ENCODE results near the gene UACA. TPM values are rescaled to one million over a fixed set of nuclear protein-coding genes. Genes with fewer than 3 reads are reported as not detected.
"Not testable (repeated sequence)": the region's sequence is repeated elsewhere in the genome, so short reads cannot be mapped to it uniquely, and the experiment has no call there.

UACA gene
- total and polyA plus RNA-seq, 7 experiments from 2014 or later, result 0.14 to 2.1 (median 0.42) TPM; not detected in 1

- DNase-seq; H3K4me1 ChIP-seq (ENCODE audit: control insufficient read depth in 2 of 2, insufficient read depth in 2 of 2, low read length in 2 of 2); ATAC-seq; H3K27me3 ChIP-seq (ENCODE audit: control insufficient read depth in 2 of 2, insufficient read depth in 2 of 2, low read length in 2 of 2); POLR2A ChIA-PET; H3K9me3 ChIP-seq (ENCODE audit: control insufficient read depth in 2 of 3, low read length in 3 of 3); intact Hi-C loops (cut with micrococcal nuclease); H3K4me3 Mint-ChIP-seq; H3K4me3 ChIP-seq (ENCODE audit: low read length); H3K36me3 Mint-ChIP-seq; CTCF ChIA-PET; H3K9me3 Mint-ChIP-seq; H3K27ac Mint-ChIP-seq; H3K27ac ChIP-seq (ENCODE audit: low read depth, low read length); H3K36me3 ChIP-seq (ENCODE audit: control insufficient read depth in 2 of 3, insufficient read depth in 3 of 3, low read length in 3 of 3): not testable (repeated sequence)
- H3K4me1 Mint-ChIP-seq, result peaks cover 0 to 15% (median 5%) of the 10 kb centered on the region in 7 donors
- peaks cover 0 to 11% (median 0%) of the 10 kb centered on the region in 5 donors for H3K27me3 Mint-ChIP-seq
These were observed 100.3 kb downstream of the UACA start for GRCh38 chr15:70663069-70663468.

GRCh38 chr15:70659662-70660061 lies 103.7 kb downstream of the UACA start:
- intact Hi-C loops (cut with micrococcal nuclease), result no loop called here
- POLR2A ChIA-PET, result no interaction called here
- no peaks in the 10 kb centered on the region for H3K9me3 ChIP-seq (ENCODE audit: control insufficient read depth in 2 of 3, low read length in 3 of 3)
- H3K36me3 ChIP-seq (ENCODE audit: control insufficient read depth in 2 of 3, insufficient read depth in 3 of 3, low read length in 3 of 3), result no peaks in the 10 kb centered on the region
- Mint-ChIP-seq H3K27ac (no peak overlapping the region), H3K4me1 (peaks cover 0 to 15% (median 5%) of the 10 kb centered on the region in 7 donors), H3K9me3 (peaks cover 0 to 3% (median 0%) of the 10 kb centered on the region in 11 donors), H3K4me3 (no peak overlapping the region), H3K27me3 (peaks cover 0 to 10% (median 0%) of the 10 kb centered on the region in 5 donors), H3K36me3 (peaks cover 0 to 4% (median 0%) of the 10 kb centered on the region in 5 donors)
- ATAC-seq (no peak), DNase-seq (no peak)
- CTCF ChIA-PET, result interaction anchor here (0.6 kb wide), 1 partner anchor 179 kb away, joined by 3 read pairs; no protein-coding TSS in a partner anchor
- no peaks in the 10 kb centered on the region for H3K4me1 ChIP-seq (ENCODE audit: control insufficient read depth in 2 of 2, insufficient read depth in 2 of 2, low read length in 2 of 2)
- H3K27me3 ChIP-seq (ENCODE audit: control insufficient read depth in 2 of 2, insufficient read depth in 2 of 2, low read length in 2 of 2), result no peaks in the 10 kb centered on the region
- no peak overlapping the region for H3K27ac ChIP-seq (ENCODE audit: low read depth, low read length)
- no peak overlapping the region for H3K4me3 ChIP-seq (ENCODE audit: low read length)

GRCh38 chr15:70658641-70659040 lies 104.7 kb downstream of the UACA start:
- Histone ChIP-seq H3K4me1 (ENCODE audit: control insufficient read depth in 2 of 2, insufficient read depth in 2 of 2, low read length in 2 of 2) (no peaks in the 10 kb centered on the region), H3K36me3 (ENCODE audit: control insufficient read depth in 2 of 3, insufficient read depth in 3 of 3, low read length in 3 of 3) (no peaks in the 10 kb centered on the region), H3K4me3 (ENCODE audit: low read length) (no peak overlapping the region), H3K27ac (ENCODE audit: low read depth, low read length) (no peak overlapping the region), H3K27me3 (ENCODE audit: control insufficient read depth in 2 of 2, insufficient read depth in 2 of 2, low read length in 2 of 2) (no peaks in the 10 kb centered on the region), H3K9me3 (ENCODE audit: control insufficient read depth in 2 of 3, low read length in 3 of 3) (no peaks in the 10 kb centered on the region)
- ChIA-PET CTCF (no interaction called here), POLR2A (no interaction called here)
- Mint-ChIP-seq H3K9me3 (peaks cover 0 to 3% (median 0%) of the 10 kb centered on the region in 11 donors), H3K4me1 (peaks cover 0 to 15% (median 5%) of the 10 kb centered on the region in 7 donors), H3K27ac (no peak overlapping the region), H3K36me3 (peaks cover 0 to 4% (median 0%) of the 10 kb centered on the region in 5 donors), H3K27me3 (peaks cover 0 to 16% (median 0%) of the 10 kb centered on the region in 5 donors), H3K4me3 (no peak overlapping the region)
- ATAC-seq, result no peak
- DNase-seq, result no peak
- intact Hi-C loops (cut with micrococcal nuclease), result no loop called here

- POLR2A ChIA-PET, result interaction anchor here (1.0 kb wide), 1 partner anchor 19 kb away, joined by 3 read pairs; no protein-coding TSS in a partner anchor
- Mint-ChIP-seq H3K4me3 (no peak overlapping the region), H3K27me3 (peaks cover 0 to 28% (median 0%) of the 10 kb centered on the region in 5 donors), H3K27ac (no peak overlapping the region), H3K9me3 (no peaks in the 10 kb centered on the region), H3K4me1 (no peaks in the 10 kb centered on the region), H3K36me3 (no peaks in the 10 kb centered on the region)
- Histone ChIP-seq H3K4me1 (ENCODE audit: control insufficient read depth in 2 of 2, insufficient read depth in 2 of 2, low read length in 2 of 2) (no peaks in the 10 kb centered on the region), H3K27me3 (ENCODE audit: control insufficient read depth in 2 of 2, insufficient read depth in 2 of 2, low read length in 2 of 2) (no peaks in the 10 kb centered on the region), H3K27ac (ENCODE audit: low read depth, low read length) (no peak overlapping the region), H3K4me3 (ENCODE audit: low read length) (no peak overlapping the region), H3K36me3 (ENCODE audit: control insufficient read depth in 2 of 3, insufficient read depth in 3 of 3, low read length in 3 of 3) (no peaks in the 10 kb centered on the region), H3K9me3 (ENCODE audit: control insufficient read depth in 2 of 3, low read length in 3 of 3) (no peaks in the 10 kb centered on the region)
- ATAC-seq, result no peak
- intact Hi-C loops (cut with micrococcal nuclease), result no loop called here
- CTCF ChIA-PET, result no interaction called here
- DNase-seq, result no peak
These were observed 109.9 kb downstream of the UACA start for GRCh38 chr15:70653426-70653825.

GRCh38 chr15:70652341-70652740 lies 111.0 kb downstream of the UACA start:
- H3K27ac Mint-ChIP-seq, result no peak overlapping the region
- no peak for DNase-seq
- H3K27me3 Mint-ChIP-seq, result peaks cover 0 to 37% (median 0%) of the 10 kb centered on the region in 5 donors
- H3K4me3 ChIP-seq (ENCODE audit: low read length), result no peak overlapping the region
- no peak overlapping the region for H3K27ac ChIP-seq (ENCODE audit: low read depth, low read length)
- ChIA-PET POLR2A (no interaction called here), CTCF (interaction anchor here (0.6 kb wide), 1 partner anchor 9 kb away, joined by 5 read pairs; no protein-coding TSS in a partner anchor)
- H3K4me3 Mint-ChIP-seq, result no peak overlapping the region
- no peaks in the 10 kb centered on the region for H3K9me3 Mint-ChIP-seq
- intact Hi-C loops (cut with micrococcal nuclease), result no loop called here
- no peaks in the 10 kb centered on the region for H3K27me3 ChIP-seq (ENCODE audit: control insufficient read depth in 2 of 2, insufficient read depth in 2 of 2, low read length in 2 of 2)
- no peaks in the 10 kb centered on the region for H3K9me3 ChIP-seq (ENCODE audit: control insufficient read depth in 2 of 3, low read length in 3 of 3)
- no peaks in the 10 kb centered on the region for H3K4me1 ChIP-seq (ENCODE audit: control insufficient read depth in 2 of 2, insufficient read depth in 2 of 2, low read length in 2 of 2)
- no peaks in the 10 kb centered on the region for H3K4me1 Mint-ChIP-seq
- no peaks in the 10 kb centered on the region for H3K36me3 ChIP-seq (ENCODE audit: control insufficient read depth in 2 of 3, insufficient read depth in 3 of 3, low read length in 3 of 3)
- no peak for ATAC-seq
- no peaks in the 10 kb centered on the region for H3K36me3 Mint-ChIP-seq

GRCh38 chr15:70651303-70651845 lies 112.0 kb downstream of the UACA start:
- H3K27ac ChIP-seq (ENCODE audit: low read depth, low read length), result no peak overlapping the region
- no peaks in the 10 kb centered on the region for H3K9me3 ChIP-seq (ENCODE audit: control insufficient read depth in 2 of 3, low read length in 3 of 3)
- no peak overlapping the region for H3K4me3 Mint-ChIP-seq
- ATAC-seq (no peak), DNase-seq (no peak)
- no peaks in the 10 kb centered on the region for H3K4me1 Mint-ChIP-seq
- H3K36me3 ChIP-seq (ENCODE audit: control insufficient read depth in 2 of 3, insufficient read depth in 3 of 3, low read length in 3 of 3), result no peaks in the 10 kb centered on the region
- H3K36me3 Mint-ChIP-seq, result no peaks in the 10 kb centered on the region
- H3K9me3 Mint-ChIP-seq, result no peaks in the 10 kb centered on the region
- H3K27ac Mint-ChIP-seq, result no peak overlapping the region
- no peak overlapping the region for H3K4me3 ChIP-seq (ENCODE audit: low read length)
- H3K27me3 ChIP-seq (ENCODE audit: control insufficient read depth in 2 of 2, insufficient read depth in 2 of 2, low read length in 2 of 2), result no peaks in the 10 kb centered on the region
- ChIA-PET CTCF (no interaction called here), POLR2A (no interaction called here)
- intact Hi-C loops (cut with micrococcal nuclease), result no loop called here
- H3K27me3 Mint-ChIP-seq, result peaks cover 0 to 47% (median 6%) of the 10 kb centered on the region in 5 donors
- H3K4me1 ChIP-seq (ENCODE audit: control insufficient read depth in 2 of 2, insufficient read depth in 2 of 2, low read length in 2 of 2), result no peaks in the 10 kb centered on the region

GRCh38 chr15:70650567-70651302 lies 112.6 kb downstream of the UACA start:
- no peaks in the 10 kb centered on the region for H3K9me3 ChIP-seq (ENCODE audit: control insufficient read depth in 2 of 3, low read length in 3 of 3)
- Mint-ChIP-seq H3K36me3 (no peaks in the 10 kb centered on the region), H3K27me3 (peaks cover 6 to 52% (median 13%) of the 10 kb centered on the region in 5 donors), H3K4me1 (no peaks in the 10 kb centered on the region), H3K9me3 (no peaks in the 10 kb centered on the region), H3K27ac (no peak overlapping the region), H3K4me3 (no peak overlapping the region)
- no peaks in the 10 kb centered on the region for H3K27me3 ChIP-seq (ENCODE audit: control insufficient read depth in 2 of 2, insufficient read depth in 2 of 2, low read length in 2 of 2)
- ATAC-seq (no peak), DNase-seq (no peak)
- ChIA-PET POLR2A (no interaction called here), CTCF (no interaction called here)
- intact Hi-C loops (cut with micrococcal nuclease), result no loop called here
- no peaks in the 10 kb centered on the region for H3K4me1 ChIP-seq (ENCODE audit: control insufficient read depth in 2 of 2, insufficient read depth in 2 of 2, low read length in 2 of 2)
- no peaks in the 10 kb centered on the region for H3K36me3 ChIP-seq (ENCODE audit: control insufficient read depth in 2 of 3, insufficient read depth in 3 of 3, low read length in 3 of 3)
- H3K27ac ChIP-seq (ENCODE audit: low read depth, low read length), result no peak overlapping the region
- H3K4me3 ChIP-seq (ENCODE audit: low read length), result no peak overlapping the region
